IPS-NIHi11 (cell line): ENCODE data around the gene TAX1BP1.
"Not testable (repeated sequence)": the region's sequence is repeated elsewhere in the genome, so short reads cannot be mapped to it uniquely, and the experiment has no call there.

Experiments used
- DNase-seq: peaks from one replicate; pipeline ENCODE4 v3.0.0; 2012; ENCODE audit warnings: mixed read lengths, low spot score

Gene TAX1BP1

GRCh38 chr7:27739301-27739908 lies 557 bp upstream of the TAX1BP1 start:
- DNase-seq = peak; percentile 29

DNA sequence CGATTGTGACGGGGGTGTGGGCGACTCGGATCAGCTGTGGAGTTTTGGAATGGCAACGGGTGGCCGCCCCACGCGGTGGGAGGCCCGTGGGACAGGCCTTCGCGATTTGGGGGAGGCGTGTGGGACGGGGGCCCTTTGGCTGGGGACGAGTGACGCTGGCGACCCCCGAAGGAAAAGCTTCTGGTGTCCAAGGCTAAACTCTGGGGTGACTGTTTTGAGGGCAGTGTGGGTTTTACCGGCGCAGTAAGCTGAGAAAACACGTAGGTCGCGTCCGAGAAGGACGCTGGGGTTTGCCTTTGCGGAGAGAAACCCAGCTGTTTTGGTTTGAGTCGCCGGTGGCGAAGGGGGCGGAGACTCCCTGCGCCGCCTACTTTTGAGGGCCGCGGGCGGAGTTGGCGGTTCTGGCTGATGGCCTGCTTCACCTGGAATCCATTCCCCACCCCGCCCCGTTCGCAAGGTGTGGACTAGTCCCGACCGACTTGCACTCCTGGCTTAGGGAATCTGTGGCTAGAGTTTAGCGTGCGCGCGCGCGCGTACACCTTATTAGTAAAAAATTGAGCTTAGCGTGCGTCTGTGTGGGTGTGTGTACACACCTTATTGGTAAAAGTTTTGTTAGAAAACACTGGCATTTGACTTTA lies 606 bp downstream of the TAX1BP1 start:
- peak; percentile 85 for DNase-seq

GRCh38 chr7:27742091-27742710 lies 2.2 kb downstream of the TAX1BP1 start:
- DNase-seq = not testable (repeated sequence)

- DNase-seq = peak; percentile 76
Measured at GRCh38 chr7:27745064-27745583, 5.2 kb downstream of the TAX1BP1 start.

GRCh38 chr7:27746486-27746885 lies 6.5 kb downstream of the TAX1BP1 start:
- DNase-seq = no peak

DNA sequence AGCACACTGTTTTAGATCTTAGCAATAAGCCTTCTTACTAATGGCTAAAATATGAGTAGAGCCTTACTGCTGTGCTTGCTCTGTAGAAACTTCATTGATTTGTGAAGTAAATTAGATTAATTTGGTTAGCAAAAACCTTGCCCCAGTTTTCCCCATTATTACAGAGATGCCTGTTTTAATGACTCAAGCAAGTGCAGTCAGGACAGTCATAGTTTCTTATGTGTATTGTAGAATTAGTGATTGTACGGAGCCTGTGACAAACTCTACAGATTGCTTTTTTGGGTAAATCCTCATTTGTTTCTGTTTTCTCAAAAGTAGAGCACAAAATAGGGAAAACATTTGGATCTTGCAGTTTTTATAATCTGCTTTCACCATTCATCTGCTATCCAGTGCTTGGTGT lies 7.0 kb downstream of the TAX1BP1 start:
- no peak for DNase-seq

DNA sequence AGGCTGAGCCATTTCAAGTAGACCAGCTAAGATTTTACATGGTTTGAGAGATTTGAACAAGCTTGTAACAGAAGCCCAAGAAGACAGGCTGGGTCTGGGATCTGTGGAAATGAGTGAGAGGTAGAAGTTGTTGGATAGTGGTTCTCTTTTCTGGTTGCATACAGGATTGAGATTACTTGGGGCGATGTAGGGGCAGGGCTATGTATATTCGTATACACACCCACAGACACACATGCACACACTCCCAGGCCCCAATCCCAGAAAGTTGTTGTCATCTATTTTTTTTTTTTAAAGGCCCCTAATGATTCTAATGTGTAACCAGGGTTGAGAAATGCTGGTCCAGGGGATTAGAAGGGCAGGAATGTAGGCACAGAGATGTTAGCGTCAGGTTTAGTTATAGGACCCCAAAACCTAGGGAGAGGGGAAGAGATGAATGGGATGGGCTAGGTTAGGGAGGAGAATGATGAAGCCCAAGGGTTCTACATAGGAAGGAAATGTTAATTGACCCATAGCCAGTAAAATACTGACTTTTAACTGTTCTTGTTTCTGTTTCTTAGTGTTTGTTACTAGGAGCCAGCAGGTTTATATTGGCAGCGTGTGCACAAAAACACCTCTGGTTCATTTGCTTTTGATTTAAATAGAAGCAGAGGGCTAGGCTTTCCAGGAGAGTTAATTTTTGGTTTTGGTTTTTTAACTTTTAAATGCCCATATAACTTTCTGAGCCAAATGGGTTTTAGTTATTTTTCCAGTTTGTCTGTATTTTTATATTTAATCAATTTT lies 7.8 kb downstream of the TAX1BP1 start:
- no peak for DNase-seq

DNA sequence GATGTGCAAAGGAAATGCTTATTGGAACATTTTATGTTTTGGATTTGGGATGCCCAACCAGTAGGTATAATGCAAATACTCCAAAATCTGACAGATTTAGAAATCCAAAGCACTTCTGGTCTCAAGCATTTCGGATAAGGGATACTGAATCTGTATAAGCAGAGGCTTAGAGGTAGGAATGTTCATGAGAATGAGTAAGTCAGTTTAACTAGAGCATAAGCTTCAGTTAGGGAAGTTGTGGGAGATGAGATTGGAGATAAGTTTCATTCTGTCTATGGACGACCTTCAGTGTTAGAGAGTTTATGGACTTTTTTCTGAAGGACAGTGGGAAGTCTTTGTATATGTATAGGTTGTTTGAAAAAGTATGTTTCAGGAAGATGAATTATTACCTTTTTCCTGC lies 10.4 kb downstream of the TAX1BP1 start:
- DNase-seq = no peak

DNA sequence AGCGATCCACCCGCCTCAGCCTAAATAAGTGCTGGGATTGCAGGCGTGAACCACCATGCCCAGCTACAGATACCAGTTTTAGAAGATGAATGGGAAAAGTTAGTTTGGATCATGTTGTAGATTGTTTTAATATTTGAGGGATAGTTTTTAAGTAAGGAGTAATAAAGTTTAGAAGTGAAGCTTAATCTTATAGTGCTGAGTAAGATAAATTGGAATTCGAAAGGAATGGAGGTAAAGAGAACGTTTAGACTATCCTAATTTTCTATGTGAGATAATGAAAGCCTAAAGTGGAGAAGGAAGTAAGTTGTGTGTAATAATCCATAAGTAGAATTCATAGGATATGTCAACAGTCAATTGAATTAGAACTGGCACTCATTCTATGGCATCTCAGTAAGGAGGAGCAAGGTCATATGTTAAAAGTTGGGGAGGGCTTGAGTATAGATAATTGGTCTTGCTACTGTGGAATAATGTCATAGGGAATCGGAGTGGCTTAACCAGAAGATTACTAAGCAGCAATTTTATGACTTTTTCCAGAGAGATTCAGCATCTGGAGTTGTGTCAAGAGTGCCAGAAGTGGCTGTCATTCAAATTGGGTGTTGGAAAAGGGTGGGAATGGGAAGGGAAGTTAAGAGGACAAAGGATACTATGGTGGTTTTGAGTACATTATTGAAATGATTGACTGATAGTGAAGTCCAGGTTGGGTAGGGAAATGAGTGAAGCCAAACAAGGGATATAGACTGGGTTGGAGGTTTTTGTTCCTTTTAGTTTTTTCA lies 12.1 kb downstream of the TAX1BP1 start:
- no peak for DNase-seq

- DNase-seq = no peak
Measured at GRCh38 chr7:27753863-27754262, 13.9 kb downstream of the TAX1BP1 start.

DNA sequence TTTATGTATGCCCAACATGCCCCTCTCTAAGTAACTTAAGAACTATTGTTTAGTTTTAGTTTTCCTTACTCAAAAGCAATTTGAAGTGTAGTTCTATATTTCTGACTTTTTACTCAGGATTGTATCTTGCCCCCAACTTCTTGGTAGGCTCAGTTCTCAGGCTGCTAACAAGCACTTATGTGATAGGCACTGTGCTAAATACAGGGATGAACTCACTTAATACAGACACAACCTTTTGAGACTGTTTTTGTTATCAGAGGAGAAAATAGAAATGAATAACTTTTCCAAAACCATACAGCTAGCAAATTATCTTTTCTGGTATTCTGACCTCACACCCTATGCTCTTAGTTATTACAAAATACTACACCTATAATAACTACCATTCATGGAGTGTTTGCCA lies 16.3 kb downstream of the TAX1BP1 start:
- no peak for DNase-seq

DNA sequence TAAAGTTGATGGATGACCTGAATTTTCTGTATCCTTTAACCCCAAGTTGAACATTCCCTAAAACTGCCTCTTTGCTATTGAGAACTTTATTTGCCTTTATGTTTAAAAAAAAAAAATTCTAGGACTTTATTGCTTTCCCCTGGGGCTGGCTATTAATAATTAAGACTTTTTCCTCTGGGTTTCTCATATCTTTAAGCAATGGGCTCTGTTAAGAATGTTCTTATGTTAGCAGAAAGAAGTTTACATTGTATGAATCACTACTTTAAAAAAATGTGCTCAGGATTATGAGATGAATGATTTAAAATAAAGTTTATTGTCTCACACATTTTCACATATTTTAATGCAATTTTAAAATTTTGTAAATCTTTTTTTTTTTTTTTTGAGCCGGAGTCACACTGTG lies 19.5 kb downstream of the TAX1BP1 start:
- DNase-seq = no peak

- no peak for DNase-seq
Measured at GRCh38 chr7:27762062-27762461, 22.1 kb downstream of the TAX1BP1 start.

- no peak for DNase-seq
Measured at GRCh38 chr7:27763983-27764508, 24.1 kb downstream of the TAX1BP1 start.

- DNase-seq = no peak
Measured at GRCh38 chr7:27765841-27766240, 25.9 kb downstream of the TAX1BP1 start.

- no peak for DNase-seq
Measured at GRCh38 chr7:27767374-27767773, 27.4 kb downstream of the TAX1BP1 start.

- peak; percentile 5 for DNase-seq
Measured at GRCh38 chr7:27771111-27771510, 31.1 kb downstream of the TAX1BP1 start.

GRCh38 chr7:27774717-27775328 lies 34.9 kb downstream of the TAX1BP1 start:
- DNase-seq = no peak

DNA sequence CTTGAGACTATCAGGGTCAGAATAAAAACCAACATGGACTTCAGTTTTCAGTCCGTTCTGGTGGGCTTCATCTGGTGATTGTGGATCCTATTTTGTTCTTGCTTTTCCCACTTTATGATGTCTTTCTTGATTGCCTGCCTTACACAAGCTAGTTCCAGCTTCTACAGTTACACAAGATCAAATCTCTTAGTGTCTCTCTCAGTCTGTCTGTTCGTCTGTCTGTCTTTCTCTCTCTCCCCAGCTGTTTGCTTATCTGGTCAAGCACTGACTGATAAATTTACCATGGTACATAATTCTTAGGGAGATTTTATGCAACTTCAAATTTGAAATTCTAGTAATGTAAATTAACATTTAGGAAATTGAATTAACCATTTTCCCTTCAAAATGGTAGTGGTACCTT lies 35.8 kb downstream of the TAX1BP1 start:
- DNase-seq = no peak

- DNase-seq = no peak
Measured at GRCh38 chr7:27777662-27778061, 37.7 kb downstream of the TAX1BP1 start.

GRCh38 chr7:27779873-27780272 lies 39.9 kb downstream of the TAX1BP1 start:
- no peak for DNase-seq
